ENCODE results near the gene EIF1. TPM values are rescaled to one million over a fixed set of nuclear protein-coding genes. Genes with fewer than 3 reads are reported as not detected.

EIF1 gene
- total RNA-seq, 1 experiment from 2014 or later = 172 TPM

DNA sequence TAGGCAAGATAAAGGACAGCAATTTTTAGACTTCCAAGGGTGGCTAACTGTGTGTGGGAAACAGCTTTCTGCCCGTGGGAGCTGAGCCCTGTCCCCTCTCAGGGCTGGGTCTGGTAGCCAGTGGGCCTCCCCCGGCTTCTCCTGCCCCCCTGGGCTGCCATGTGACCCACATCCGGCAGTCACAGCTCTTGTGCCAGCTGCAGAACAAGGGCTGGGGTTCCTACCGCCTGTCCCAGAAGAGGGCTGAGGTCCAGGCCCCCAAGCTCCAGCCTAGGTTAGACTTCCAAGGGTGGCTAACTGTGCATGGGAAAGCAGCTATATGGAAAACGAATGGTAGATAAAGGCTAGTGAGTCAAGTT is 29.6 kb downstream of the EIF1 start:
- Histone ChIP-seq H3K36me3 (ENCODE audit: insufficient read depth, low read length) (no peaks in the 10 kb centered on the region), H3K9me3 (ENCODE audit: low read length) (no peaks in the 10 kb centered on the region), H3K4me1 (ENCODE audit: low read length) (no peaks in the 10 kb centered on the region), H4K20me1 (ENCODE audit: insufficient read depth, low read depth, low read length) (no peaks in the 10 kb centered on the region), H3K9me2 (replicated peaks; ENCODE audit: insufficient read depth, low read length) (no peaks in the 10 kb centered on the region), H3K4me3 (ENCODE audit: low read length) (no peak overlapping the region), H2AFZ (ENCODE audit: low read length) (no peak overlapping the region), H3K27ac (ENCODE audit: low read length) (no peak overlapping the region), H3K27me3 (ENCODE audit: low read length) (no peaks in the 10 kb centered on the region), H3K4me2 (ENCODE audit: low read depth, low read length, poor library complexity, severe bottlenecking) (no peak overlapping the region), H3K79me2 (ENCODE audit: low read length) (no peaks in the 10 kb centered on the region), H3K9ac (ENCODE audit: low read length) (no peak overlapping the region)
- DNase-seq = no peak

DNA sequence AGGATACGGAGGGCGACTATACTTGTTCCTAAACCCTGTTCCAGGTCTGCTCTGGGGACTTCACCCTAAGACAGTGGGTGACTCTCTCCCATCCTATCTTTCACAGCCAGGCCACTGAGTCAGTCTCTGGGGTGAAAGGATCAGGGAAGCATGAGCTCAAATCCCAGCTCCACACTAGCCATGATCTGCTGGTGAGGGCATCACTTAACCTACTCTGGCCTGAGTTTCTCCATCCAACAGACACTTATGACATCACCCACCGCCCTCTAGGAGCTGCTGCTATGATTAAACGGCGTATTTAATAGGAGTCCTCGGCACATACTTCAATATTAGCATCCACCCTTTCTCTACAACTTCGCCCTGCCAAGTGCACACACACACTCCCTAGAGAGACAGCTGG is 33.5 kb downstream of the EIF1 start:
- Histone ChIP-seq H3K9me3 (ENCODE audit: low read length) (no peaks in the 10 kb centered on the region), H3K27me3 (ENCODE audit: low read length) (no peaks in the 10 kb centered on the region), H3K36me3 (ENCODE audit: insufficient read depth, low read length) (no peaks in the 10 kb centered on the region), H2AFZ (ENCODE audit: low read length) (no peak overlapping the region), H3K27ac (ENCODE audit: low read length) (no peak overlapping the region), H3K9ac (ENCODE audit: low read length) (no peak overlapping the region), H3K9me2 (replicated peaks; ENCODE audit: insufficient read depth, low read length) (no peaks in the 10 kb centered on the region), H3K79me2 (ENCODE audit: low read length) (no peaks in the 10 kb centered on the region), H4K20me1 (ENCODE audit: insufficient read depth, low read depth, low read length) (no peaks in the 10 kb centered on the region), H3K4me3 (ENCODE audit: low read length) (no peak overlapping the region), H3K4me2 (ENCODE audit: low read depth, low read length, poor library complexity, severe bottlenecking) (no peak overlapping the region), H3K4me1 (ENCODE audit: low read length) (peaks cover 5% of the 10 kb centered on the region)
- no peak for DNase-seq

DNA sequence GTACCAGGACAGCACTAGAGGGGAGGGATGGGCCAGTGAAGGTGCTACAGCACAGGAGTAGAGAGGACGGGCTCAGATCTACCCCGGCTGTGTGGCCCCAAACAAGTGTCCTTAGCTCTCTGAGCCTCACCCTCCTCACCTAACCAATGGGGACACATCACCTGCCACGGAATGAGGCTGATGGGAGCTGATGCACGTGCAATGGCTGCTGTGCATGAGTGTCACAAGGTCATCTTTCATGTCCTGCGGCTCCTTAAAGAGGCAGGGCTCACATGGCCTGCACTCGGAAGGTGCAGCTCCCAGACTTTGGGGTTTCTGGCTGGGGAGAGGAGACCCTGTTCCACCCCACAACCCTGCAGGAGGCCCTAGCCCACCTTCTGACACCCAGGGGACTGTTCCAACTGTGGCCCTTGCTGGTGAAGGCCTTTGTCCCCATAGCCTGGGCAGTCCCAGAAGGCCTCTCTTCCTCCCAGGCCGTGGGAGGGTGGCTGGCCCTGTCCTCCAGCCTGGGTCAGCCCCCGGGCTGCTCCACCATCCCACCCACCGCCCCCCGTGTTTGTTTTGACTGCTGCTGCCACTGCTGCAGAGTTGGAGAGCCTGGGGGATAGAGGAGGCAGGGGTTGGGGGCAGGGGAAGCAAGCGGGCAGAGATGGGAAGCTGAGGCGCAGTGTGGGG is 35.3 kb downstream of the EIF1 start:
- Histone ChIP-seq H3K9me3 (ENCODE audit: low read length) (no peaks in the 10 kb centered on the region), H2AFZ (ENCODE audit: low read length) (no peak overlapping the region), H3K36me3 (ENCODE audit: insufficient read depth, low read length) (no peaks in the 10 kb centered on the region), H3K27me3 (ENCODE audit: low read length) (no peaks in the 10 kb centered on the region), H3K4me1 (ENCODE audit: low read length) (peaks cover 17% of the 10 kb centered on the region), H3K79me2 (ENCODE audit: low read length) (no peaks in the 10 kb centered on the region), H3K9ac (ENCODE audit: low read length) (no peak overlapping the region), H3K27ac (ENCODE audit: low read length) (no peak overlapping the region), H3K4me2 (ENCODE audit: low read depth, low read length, poor library complexity, severe bottlenecking) (no peak overlapping the region), H3K4me3 (ENCODE audit: low read length) (no peak overlapping the region), H4K20me1 (ENCODE audit: insufficient read depth, low read depth, low read length) (no peaks in the 10 kb centered on the region), H3K9me2 (replicated peaks; ENCODE audit: insufficient read depth, low read length) (no peaks in the 10 kb centered on the region)
- DNase-seq = no peak

DNA sequence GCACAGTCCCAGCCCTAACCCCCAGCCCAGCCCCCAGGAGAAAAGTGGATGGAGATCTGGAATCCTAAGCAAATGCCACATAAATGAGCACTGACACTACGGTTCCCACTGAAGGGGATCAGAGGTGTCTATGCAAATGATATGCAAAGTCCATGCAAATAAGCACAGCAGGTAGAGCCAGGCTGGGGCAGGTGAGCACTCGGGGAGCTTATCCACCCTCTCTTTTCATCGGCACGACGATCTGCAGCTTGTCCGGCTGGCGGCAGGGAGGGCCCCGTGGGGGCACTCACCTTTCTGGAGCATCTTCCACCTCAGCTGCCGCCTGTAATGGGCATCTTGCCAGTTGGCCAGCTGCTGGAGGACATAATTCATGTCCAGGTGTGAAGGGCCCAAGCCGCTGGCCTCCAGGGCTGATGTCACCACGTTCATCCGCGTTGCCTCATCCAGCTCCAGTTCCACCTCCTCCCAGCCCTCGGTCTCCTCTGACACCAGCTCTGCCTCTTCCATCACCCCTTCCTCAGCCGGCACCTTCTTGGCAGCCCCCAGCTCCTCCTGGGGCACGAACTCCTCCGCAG is 35.9 kb downstream of the EIF1 start:
- Histone ChIP-seq H2AFZ (ENCODE audit: low read length) (no peak overlapping the region), H3K9me3 (ENCODE audit: low read length) (no peaks in the 10 kb centered on the region), H3K36me3 (ENCODE audit: insufficient read depth, low read length) (no peaks in the 10 kb centered on the region), H3K27ac (ENCODE audit: low read length) (no peak overlapping the region), H3K9me2 (replicated peaks; ENCODE audit: insufficient read depth, low read length) (no peaks in the 10 kb centered on the region), H4K20me1 (ENCODE audit: insufficient read depth, low read depth, low read length) (no peaks in the 10 kb centered on the region), H3K4me3 (ENCODE audit: low read length) (no peak overlapping the region), H3K27me3 (ENCODE audit: low read length) (no peaks in the 10 kb centered on the region), H3K9ac (ENCODE audit: low read length) (no peak overlapping the region), H3K4me1 (ENCODE audit: low read length) (peaks cover 17% of the 10 kb centered on the region), H3K79me2 (ENCODE audit: low read length) (no peaks in the 10 kb centered on the region), H3K4me2 (ENCODE audit: low read depth, low read length, poor library complexity, severe bottlenecking) (no peak overlapping the region)
- DNase-seq = no peak

DNA sequence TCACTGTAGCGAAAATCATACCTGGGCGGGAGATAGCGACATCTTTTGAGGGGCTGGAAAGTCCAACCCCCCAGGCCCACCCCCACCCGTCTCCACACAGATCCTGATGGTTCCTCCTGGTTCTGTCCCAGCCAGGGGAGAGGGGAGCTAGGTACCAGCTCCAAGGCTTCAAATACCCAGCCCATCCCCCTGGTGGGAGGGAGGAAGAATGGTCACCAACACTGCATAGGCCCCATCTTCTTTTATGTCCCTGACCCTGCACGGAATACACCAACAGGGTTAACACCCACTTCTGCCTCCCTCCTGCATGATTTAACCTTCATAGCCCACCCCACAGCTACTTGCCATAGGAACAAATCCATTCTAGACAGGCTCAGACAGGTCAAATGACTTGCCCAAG is 36.4 kb downstream of the EIF1 start:
- H2AFZ ChIP-seq (ENCODE audit: low read length) = no peak overlapping the region
- no peaks in the 10 kb centered on the region for H3K9me2 ChIP-seq (replicated peaks; ENCODE audit: insufficient read depth, low read length)
- H3K27me3 ChIP-seq (ENCODE audit: low read length) = no peaks in the 10 kb centered on the region
- no peaks in the 10 kb centered on the region for H3K9me3 ChIP-seq (ENCODE audit: low read length)
- no peak overlapping the region for H3K4me2 ChIP-seq (ENCODE audit: low read depth, low read length, poor library complexity, severe bottlenecking)
- no peaks in the 10 kb centered on the region for H3K36me3 ChIP-seq (ENCODE audit: insufficient read depth, low read length)
- no peaks in the 10 kb centered on the region for H4K20me1 ChIP-seq (ENCODE audit: insufficient read depth, low read depth, low read length)
- H3K9ac ChIP-seq (ENCODE audit: low read length) = no peak overlapping the region
- no peak for DNase-seq
- no peak overlapping the region for H3K27ac ChIP-seq (ENCODE audit: low read length)
- H3K4me1 ChIP-seq (ENCODE audit: low read length) = peaks cover 17% of the 10 kb centered on the region
- no peaks in the 10 kb centered on the region for H3K79me2 ChIP-seq (ENCODE audit: low read length)
- no peak overlapping the region for H3K4me3 ChIP-seq (ENCODE audit: low read length)

DNA sequence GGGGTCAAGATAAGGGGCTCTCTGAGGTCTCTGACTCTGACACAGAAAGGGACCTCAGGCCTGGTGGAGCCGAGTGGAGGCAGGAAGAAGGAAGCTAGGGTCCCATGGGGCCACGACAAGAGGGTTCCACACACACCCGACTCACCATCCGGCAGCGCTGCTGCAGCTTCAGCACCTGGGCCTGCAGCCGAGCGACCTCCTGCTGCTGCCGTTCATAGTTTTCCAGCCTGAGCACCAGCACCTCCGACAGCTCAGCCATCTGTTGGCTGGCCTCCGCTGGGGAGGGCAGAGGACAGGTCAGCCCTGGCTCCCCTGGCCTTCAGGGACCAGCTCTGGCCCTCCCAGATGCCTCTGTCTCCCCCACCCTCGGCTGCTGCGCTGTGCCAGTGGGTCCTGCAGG is 39.4 kb downstream of the EIF1 start:
- H2AFZ ChIP-seq (ENCODE audit: low read length) = no peak overlapping the region; the same call in 1 of the 2 replicates

DNA sequence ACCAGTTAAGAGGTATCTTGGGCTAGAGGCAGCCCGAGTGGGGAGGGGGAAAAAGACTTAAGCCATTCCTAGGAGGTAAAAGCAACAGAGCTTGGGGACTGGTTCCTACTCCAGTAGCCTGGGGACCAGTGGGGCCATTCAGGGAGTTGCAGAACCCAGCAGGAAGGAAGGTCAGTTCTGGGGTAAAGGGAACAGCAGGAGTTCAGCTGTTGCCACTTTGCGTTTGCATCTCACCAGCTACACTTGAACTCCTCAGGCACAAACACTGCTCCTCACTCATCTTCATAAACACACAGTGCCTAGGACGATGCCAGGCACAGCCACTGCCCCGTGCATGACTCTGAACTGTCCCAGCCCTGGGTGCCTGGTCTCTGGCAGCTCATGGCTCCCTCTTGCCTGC is 41.8 kb downstream of the EIF1 start:
- H3K79me2 ChIP-seq (ENCODE audit: low read length) = no peaks in the 10 kb centered on the region
- no peak overlapping the region for H3K4me2 ChIP-seq (ENCODE audit: low read depth, low read length, poor library complexity, severe bottlenecking)
- H3K4me3 ChIP-seq (ENCODE audit: low read length) = no peak overlapping the region
- H3K9me2 ChIP-seq (replicated peaks; ENCODE audit: insufficient read depth, low read length) = no peaks in the 10 kb centered on the region
- H3K36me3 ChIP-seq (ENCODE audit: insufficient read depth, low read length) = no peaks in the 10 kb centered on the region
- no peak overlapping the region for H2AFZ ChIP-seq (ENCODE audit: low read length)
- DNase-seq = no peak
- H3K9me3 ChIP-seq (ENCODE audit: low read length) = no peaks in the 10 kb centered on the region
- no peak overlapping the region for H3K27ac ChIP-seq (ENCODE audit: low read length)
- peaks cover 12% of the 10 kb centered on the region for H3K4me1 ChIP-seq (ENCODE audit: low read length)
- H3K9ac ChIP-seq (ENCODE audit: low read length) = no peak overlapping the region
- no peaks in the 10 kb centered on the region for H3K27me3 ChIP-seq (ENCODE audit: low read length)
- no peaks in the 10 kb centered on the region for H4K20me1 ChIP-seq (ENCODE audit: insufficient read depth, low read depth, low read length)

More for the DNA sequence above, 39.4 kb downstream of the EIF1 start:
- H3K79me2 ChIP-seq (ENCODE audit: low read length) = no peaks in the 10 kb centered on the region
- no peaks in the 10 kb centered on the region for H4K20me1 ChIP-seq (ENCODE audit: insufficient read depth, low read depth, low read length)
- H3K9me2 ChIP-seq (replicated peaks; ENCODE audit: insufficient read depth, low read length) = no peaks in the 10 kb centered on the region
- H3K4me2 ChIP-seq (ENCODE audit: low read depth, low read length, poor library complexity, severe bottlenecking) = peak overlapping the region; percentile 30
- peaks cover 17% of the 10 kb centered on the region for H3K4me1 ChIP-seq (ENCODE audit: low read length)
- no peaks in the 10 kb centered on the region for H3K36me3 ChIP-seq (ENCODE audit: insufficient read depth, low read length)
- no peaks in the 10 kb centered on the region for H3K27me3 ChIP-seq (ENCODE audit: low read length)
- no peak overlapping the region; the same call in 1 of the 2 replicates for H3K4me3 ChIP-seq (ENCODE audit: low read length)
- no peak overlapping the region for H3K27ac ChIP-seq (ENCODE audit: low read length)
- DNase-seq = peak; percentile 84
- H3K9me3 ChIP-seq (ENCODE audit: low read length) = no peaks in the 10 kb centered on the region
- peak overlapping the region; percentile 17 for H3K9ac ChIP-seq (ENCODE audit: low read length)

DNA sequence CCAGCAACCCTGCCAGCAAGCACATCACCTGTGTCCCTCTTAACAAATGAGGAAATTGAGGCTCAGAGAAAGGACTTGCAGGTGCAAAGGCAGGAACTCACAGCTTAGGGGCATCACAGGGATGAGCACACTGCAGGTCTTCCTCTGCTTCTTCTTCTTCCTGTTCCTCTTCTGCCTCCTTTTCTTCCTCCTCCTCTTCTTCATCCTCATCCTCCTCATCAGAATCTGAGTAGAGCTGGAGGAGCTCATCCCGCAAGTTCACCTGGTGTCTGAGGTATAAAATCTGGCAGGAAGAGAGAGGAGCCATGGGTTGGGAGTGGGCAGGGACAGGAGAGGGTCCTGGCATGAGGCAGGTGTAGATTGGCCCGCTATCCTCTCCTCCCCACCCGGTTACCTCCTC is 43.2 kb downstream of the EIF1 start:
- Histone ChIP-seq H3K9ac (ENCODE audit: low read length) (no peak overlapping the region), H4K20me1 (ENCODE audit: insufficient read depth, low read depth, low read length) (no peaks in the 10 kb centered on the region), H3K27me3 (ENCODE audit: low read length) (no peaks in the 10 kb centered on the region), H3K4me3 (ENCODE audit: low read length) (no peak overlapping the region), H3K36me3 (ENCODE audit: insufficient read depth, low read length) (no peaks in the 10 kb centered on the region), H3K79me2 (ENCODE audit: low read length) (no peaks in the 10 kb centered on the region), H3K4me1 (ENCODE audit: low read length) (peaks cover 12% of the 10 kb centered on the region), H3K4me2 (ENCODE audit: low read depth, low read length, poor library complexity, severe bottlenecking) (no peak overlapping the region), H3K9me3 (ENCODE audit: low read length) (no peaks in the 10 kb centered on the region), H3K27ac (ENCODE audit: low read length) (no peak overlapping the region), H2AFZ (ENCODE audit: low read length) (no peak overlapping the region), H3K9me2 (replicated peaks; ENCODE audit: insufficient read depth, low read length) (no peaks in the 10 kb centered on the region)
- DNase-seq = no peak

All from Karpas-422 (cell line).